Kasumi-1 (cell line): Measurements from ENCODE around the gene CDHR3.

Source experiments
- DNase-seq, 2 experiments: peaks; one replicate each; lab custom pipeline; 2025; lab: John Stamatoyannopoulos, UW

The CDHR3 gene

DNA sequence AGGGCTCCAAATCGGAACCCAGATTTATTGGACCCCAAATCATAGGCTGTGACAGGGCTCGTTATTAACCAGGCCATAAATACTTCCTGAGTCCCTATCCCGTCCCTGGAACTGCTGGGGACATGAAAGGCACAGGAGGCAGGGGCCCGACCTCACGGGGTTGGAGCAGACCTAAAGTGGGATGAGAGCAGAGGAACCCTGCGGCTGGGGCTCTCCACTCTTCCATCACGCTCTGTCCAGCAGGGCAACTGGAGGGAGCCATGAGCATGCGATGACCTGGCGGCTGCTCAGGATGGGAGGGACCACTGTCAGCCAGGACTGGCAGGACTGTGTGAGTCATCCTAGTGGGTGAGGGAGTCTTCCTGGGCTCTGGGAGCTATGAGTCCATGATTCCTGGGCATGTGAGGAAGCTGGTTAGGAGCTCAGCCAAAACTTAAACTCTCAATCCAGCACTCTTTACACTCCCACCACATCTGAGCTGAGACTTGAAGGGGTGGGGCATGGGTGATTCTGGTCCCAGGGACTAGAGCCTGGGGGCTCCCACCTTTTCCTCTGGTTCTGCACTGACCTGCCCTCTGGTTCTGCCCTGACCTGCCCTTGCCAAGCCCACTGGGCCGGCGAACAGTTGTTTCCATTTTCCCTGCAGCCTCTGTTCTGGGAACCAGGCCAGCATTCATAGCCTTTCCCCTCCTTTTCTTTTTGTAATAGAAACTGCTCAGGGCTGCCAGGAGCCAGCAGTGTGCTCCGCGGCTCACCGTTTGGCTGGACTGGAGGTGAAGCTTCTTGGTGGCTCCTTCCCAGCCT lies 101.9 kb downstream of the CDHR3 start:
- DNase-seq, result peak; percentile 14 to 44

DNA sequence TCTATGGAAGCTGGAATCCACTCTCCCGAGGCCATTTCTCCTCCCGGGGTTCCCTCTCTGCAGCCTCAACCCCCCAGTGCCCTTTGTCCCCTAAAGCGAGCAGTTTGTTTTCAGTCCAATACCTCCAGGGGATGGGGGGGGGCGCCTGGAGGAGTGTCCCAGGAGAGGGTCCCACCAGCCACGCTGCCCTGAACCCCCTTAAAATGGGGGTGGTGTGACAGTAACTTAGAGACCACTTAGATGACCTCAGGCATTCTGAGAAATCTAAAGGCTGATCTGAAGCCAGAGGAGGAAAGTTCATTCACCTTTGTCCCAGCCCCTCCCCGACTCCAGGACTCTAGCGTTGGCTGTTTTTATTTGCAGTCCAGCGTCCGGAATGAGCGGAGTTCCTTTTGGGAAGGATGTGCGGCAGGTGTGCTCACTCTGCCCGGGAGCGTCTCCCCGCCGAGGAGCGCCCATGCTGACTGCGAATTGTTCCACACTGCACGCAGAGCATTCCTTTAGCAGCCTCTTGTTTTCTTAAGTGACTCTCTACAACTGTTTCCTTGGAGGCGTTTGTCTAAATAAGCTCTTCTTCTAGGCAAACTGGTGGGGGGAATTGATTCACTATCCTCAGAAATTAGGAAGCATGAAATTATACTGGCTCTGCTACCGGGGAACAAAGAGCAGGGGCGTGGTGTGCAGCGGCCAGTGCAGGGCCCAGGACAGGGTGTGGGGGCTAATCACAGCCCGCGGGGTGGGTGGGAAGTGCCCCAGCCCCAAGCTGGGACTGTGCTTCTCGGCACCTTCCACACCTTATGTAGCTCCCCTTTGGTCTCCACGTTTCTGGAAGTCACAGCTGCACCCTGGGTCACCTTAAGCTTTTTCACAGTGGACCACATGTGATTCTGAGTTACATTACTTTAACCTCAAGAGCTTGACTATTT lies 102.8 kb downstream of the CDHR3 start:
- no peak for DNase-seq

DNA sequence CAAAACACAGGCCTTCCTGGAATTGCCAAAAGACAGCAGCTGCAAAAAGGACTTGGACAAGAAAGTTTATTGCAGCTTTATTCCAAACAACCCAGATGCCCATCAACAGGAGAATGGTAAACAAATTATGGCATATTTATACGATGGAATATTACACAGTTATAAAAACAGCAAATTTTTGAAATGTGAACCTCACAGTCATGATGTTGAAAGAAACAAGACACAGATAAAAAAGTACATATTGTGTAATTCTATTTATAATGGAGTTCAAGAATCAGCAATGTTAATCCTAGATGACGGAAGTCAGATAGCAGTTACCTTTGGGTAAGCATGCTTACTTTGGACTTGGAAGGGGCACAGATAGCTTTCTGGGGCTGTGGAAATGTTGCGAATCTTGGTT lies 104.6 kb downstream of the CDHR3 start:
- no peak for DNase-seq

DNA sequence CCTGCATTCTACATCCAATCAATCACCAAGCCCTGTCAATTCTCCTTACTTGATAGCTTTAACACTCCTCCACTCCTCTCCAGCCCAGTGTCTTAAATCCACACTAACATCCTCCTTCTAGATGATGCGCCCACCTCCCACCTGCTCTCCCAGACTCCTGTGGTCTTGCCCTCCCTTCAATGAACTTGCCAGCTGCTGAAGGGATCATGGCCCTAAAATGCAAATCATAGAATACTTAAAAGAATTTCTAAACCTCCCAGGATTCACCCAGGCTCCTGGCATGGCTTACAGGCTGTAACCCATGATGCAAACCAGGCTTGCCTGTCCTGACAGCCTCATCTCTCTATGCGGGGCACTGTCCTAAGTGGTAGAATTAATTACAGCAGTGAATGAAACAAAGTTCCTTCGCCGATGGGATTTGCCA lies 105.5 kb downstream of the CDHR3 start:
- no peak for DNase-seq

DNA sequence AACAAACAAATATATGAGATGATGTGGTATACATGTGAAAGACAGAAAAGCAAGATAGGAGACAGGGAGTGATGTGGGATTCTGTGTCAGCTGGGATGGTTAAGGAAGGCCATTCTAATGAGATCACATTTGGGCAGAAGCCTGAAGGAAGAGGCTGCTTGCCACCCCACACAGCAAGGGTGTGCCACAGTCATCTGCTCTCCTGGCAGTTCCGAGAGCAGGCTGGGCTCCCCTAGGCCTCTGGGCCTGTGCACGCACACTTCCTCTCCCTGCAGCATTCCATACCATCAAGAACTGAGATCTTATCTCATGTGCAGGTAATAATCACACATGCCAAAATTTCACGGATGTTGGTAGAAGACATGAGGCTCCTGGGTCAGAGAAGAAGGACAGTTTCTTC lies 105.9 kb downstream of the CDHR3 start:
- DNase-seq, result no peak

DNA sequence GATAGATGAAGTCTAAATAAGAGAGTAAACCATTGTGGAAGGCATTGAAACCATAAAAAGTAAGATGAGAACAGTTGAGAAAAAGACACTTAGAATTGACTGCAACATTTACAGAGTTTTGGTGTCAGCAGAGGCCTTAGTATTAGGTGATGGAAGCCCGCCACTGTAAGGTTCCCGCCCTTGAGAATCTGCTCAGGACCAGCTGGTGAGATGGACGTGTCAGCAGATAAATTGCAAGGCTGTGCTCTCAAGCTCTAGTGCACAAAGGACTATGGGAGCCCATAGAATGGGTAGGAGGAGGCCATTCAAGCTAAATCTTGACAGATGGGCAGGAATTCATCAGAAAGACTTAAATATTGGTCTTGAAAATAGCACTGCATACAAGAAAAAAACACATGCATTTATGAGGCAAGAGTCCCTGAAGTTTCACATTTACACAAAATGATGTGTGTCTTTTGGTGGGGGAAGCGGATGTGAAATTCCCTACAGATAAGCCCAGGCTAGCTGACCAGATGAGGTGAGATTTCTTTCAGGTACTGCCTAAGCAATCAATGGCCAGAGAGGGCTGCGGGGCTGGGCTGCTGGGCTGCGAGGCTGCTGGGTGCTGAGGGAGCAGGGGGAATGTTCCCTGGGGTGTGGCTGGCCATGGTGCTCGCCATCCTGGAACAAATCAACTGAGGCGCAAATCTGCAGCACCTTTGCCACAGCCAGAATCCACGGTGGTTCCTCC lies 106.6 kb downstream of the CDHR3 start:
- DNase-seq, result no peak

DNA sequence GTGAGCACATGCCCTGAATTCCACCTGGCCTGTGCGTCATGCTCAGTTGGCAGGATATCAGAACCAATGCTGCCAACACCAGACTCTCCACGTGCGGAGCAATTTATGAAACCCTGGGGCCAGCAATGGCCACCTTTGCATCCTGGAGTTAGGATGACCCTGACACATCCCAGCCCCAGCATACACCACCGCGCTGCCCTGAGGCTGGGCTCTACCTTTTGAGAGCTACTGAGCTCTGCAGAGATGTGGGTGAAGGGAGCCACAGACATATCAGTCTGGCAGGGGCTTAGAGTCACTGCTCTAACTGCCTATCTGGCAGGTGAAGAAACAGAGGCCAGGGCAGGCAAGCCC lies 107.1 kb downstream of the CDHR3 start:
- no peak for DNase-seq

DNA sequence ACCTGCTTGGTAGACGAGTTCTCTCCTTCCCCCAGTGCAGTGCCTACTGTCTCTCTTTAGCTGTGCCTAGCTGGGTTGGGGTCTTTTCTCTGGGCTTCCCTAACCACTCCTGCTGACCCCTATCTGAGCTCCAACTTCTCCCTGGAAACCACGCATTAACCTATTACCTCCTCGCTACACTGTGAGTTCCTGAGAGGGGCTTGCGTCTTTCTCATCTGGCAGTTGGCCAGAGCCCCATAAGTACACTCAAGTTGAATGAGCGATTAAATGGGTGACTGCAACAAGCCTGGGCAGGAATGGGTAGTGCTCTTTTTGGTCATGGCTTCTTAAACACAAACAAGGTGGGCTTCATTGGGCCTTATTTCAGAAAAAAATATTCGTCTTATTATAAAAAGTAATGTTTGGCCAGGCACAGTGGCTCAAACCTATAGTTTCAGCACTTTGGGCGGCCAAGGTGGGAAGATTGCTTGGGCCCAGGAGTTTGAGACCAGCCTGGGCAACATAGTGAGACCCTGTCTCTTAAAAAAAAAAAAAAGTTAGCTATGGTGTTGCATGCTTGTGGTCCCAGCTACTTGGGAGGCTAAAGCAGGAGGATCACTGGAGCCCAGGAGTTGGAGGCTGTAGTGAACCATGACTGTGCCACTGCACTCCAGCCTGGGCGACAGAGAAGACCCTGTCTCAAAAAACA lies 107.6 kb downstream of the CDHR3 start:
- DNase-seq, result no peak

DNA sequence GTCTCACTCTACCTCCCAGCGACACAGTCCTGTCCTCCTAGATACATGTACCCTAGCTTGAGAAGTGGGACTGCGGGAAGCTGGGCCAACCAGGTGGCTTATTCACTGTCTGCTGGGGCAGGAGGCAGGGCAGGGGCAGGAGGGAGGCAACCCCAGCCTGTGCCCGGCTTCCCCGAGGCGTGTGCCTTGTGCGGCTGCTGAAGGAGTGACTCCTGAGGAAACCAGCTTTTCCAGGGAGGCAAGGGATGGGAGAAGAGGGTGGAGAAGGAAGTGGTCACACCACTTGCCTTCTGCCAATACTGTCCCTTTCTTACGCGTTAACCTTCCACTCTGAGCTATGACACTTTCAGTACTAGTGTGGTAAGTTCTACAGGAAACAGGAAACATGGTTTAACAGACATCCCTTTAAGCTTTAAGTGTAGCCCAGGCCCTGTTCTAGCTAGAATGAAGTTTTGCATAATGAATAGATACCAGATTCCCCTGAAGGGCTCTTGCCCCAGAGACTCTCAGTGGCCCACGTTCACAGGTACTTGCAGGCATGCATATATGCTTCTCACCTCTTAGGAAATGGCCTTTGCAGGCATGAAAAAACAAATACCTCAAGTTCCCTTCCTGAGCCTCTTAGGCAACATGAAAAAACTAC lies 108.4 kb downstream of the CDHR3 start:
- peak; percentile 100 for DNase-seq

DNA sequence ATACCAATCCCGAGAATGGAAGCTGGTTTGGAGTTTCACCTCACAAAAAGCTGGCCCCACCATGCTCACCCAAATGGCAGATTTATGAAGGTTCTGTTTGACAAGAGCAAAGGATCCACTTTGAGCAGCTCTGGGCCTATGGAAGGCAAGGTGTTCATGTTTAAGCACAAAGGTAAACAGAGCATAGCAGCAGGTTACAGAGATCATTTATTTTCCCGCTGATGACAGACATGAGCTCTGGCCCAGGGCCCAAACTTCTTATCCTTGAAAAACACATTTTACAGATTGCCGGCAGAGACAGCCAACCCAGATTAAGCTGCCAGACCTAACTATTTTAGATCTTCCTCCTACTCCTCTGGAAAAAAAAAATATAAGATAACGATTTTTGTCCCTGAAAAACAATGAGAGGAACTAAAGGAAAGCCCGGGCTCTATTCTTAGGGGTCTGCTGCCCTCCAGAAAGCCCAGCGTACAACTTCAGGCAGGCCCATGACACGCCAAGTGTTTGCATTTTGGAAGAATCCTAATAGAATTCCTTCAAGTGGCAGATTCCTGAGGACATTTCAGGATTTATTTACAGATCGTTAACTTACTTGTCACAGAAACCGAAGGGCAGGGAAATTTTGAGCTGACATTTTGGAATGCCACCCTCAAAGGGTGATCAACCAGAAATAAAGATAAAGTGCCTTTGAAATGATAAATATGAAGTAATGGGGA lies 109.1 kb downstream of the CDHR3 start:
- peak; percentile 50 to 66 for DNase-seq

DNA sequence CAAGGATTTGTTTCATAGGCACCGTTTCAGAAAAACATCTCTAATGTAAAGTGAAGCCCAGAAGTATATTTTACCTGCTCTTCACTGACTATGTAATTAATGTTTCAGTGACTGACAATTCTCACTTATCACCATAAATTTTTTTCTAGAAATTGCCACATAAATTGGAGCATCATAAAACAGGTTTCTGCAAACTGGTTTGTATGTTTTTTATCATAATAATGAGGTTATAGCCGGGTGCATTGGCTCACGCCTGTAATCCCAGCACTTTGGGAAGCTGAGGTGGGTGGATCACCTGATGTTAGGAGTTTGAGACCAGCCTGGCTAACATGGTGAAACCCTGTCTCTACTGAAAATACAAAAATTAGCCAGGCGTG lies 109.6 kb downstream of the CDHR3 start:
- no peak for DNase-seq

DNA sequence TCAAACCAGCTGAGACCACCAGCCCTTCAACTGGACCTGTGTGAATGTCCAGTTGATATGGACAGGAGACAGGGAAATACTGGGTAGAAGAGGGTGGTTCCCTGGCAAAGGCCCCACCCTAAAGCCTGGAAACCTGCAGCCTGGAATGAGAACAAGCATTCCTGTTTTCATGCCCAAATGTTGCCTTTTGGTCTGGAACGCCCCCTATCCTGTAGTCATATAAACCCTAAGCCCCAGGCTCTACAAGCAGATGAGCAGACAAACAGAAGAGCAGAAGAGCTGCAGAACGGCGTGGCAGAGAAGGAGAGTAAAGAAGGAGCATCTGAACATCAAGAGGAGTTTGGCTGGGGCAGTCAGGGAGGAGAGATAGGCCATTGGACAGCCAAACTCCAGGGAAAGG lies 110.6 kb downstream of the CDHR3 start:
- no peak for DNase-seq

DNA sequence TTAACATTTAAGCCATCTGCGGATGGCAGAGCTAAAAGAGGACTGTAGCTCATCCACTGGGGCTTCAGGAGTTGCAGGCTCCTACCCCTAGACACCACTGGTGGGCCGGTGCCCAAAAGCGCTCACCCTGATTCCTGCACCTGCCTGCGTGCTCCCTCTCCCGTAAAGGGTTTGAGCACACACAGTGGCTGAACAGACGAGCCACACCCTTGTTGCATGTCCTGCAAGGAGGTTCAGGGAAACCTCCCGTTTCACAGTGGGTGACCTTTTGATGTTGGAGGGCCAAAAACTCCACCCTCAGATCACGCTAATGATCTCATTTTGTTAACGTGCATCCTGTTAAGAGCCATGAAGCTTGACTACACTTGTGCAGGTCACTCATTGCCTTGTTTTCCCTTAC lies 111.2 kb downstream of the CDHR3 start:
- DNase-seq, result no peak

DNA sequence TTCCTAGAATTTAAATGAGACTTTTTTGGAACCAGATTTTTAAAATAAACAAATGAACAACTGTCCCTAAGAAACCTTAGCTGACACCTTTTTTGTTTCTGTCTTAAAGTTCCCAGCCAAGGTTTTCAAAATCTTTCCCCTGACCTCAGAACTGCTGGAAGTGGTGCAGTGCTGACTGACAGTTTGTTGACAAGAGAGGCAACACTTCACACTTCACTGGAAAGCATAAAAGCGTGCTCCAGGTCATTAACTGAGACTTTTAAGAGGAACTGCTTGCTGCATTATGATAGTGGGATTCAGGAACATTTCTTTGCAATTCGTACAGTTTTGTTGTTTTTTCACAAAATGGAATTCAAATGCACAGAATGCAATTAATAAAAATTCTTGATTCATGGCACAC lies 112.9 kb downstream of the CDHR3 start:
- no peak for DNase-seq

DNA sequence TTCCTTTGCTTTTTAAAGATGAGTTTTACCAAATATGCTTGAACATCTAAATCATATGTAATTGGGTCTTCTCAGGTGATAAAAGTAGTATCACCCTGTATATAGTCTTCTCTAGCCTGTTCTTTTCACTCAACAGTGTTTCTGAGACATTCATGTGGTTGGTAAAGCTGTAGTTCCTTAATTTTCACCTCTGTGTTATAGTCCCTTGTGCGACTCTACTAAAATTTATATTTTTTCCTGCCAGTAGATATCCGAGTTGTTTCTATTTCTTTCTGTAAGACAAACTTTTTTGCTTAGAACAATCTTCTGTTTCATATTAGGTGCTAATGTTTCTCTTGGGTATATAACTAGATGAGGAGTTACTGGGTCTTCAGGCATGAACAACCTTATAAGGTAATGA lies 113.5 kb downstream of the CDHR3 start:
- peak in 1 of 2 experiments; percentile 6 for DNase-seq

DNA sequence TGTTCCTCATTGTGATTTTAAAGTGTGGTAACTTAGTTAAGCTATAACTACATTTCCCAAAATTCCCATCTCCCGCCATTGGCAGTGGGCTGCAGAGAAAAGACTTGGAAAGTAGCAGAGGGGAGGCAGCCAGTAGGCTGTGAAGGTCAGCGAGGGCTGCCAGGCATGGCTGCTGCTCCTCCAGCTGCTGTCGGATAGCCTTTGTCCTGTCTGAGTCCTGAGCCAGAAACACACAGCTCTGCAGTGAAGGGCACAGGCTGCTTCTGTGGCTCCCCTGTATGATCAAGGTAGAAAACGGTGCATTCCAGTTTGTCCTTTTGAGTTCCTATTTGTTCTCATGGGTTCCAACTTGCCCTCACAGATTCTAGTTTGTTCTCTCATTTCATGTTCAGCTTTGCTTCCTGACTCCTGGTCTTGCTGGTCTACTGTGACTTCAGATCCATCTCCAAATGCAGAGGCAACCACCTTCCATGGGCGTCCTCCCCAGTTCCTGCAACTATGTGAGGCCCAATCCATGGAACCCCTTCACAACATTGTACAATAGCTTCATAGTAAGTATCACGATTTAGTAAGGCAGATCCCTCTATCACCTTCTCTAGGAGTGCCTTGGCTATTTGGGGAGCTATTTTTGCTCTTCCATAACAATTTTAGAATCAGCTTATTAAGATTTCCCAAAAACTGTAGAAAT lies 117.4 kb downstream of the CDHR3 start:
- DNase-seq, result no peak

DNA sequence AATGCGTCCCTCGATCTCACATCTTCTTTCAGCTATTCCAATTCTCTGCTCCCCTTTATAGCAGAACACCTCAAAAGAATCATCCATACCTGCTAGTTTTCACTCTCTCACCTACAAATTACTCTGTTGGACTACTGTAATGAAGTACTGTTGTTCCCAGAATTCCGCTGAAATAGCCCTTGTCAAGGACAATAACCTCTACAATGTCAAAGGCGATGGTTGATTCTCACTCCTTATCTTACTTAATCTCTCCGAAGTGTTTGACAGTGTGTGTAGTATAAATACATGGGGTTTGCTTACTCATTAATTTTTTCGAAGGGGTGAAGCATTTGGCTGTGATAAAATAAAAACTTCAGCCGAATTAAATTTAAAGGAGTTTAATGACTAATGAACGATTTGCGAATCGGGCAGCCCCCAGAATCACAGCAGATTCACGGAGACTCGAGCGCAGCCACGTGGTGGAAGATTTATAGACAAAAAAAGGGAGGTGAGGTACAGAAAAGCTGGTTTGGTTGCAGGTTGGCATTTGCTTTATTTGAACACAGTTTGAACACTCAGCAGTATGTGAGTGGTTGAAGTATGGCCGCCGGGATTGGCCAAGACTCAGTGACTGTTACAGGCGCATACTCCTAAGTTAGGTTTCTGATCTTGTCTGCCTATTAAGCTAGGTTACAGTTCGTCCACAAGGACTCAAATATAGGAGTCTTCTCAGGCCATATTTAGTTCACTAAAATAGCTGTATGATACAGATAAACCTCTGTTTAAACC lies 119.2 kb downstream of the CDHR3 start:
- DNase-seq, result no peak
